ENCODE data around the gene FAM78B.

FAM78B gene

DNA sequence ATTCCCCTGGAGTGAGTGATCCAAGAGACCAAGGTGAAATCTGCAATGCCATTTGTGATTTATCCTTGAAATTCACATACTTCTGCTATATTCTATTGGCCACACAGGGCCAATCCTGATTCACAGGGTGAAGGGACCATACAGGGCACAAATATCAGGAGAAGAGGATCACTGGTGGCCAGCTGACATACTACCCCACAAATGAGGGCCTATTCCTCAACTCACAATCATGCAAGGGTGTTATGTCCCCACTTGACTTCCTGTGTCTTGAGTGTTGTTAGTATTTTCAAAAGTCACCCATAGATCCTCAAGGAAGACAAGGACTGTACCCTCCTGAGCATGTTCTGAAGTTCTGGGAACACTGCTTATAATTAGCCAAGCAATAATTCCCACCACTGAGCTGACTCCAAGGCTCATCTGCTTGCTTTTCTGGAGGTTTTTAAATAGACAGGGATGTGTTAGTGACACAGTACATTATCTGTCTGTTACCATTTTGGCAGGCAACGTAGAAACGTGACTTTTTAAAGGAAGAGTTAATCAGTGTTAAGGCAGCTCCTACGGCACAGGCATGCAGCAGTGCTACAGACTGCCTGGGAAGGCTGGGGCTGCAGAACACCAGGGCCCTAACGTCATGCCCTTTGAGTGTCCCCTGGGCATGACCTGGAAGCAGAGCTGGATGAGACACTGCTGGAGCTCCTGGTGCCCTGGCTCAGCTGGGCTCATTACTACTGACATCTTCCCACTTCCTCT lies 137.4 kb downstream of the FAM78B start:
- no peak overlapping the region for H3K27ac Mint-ChIP-seq
- no peak for DNase-seq
- no peaks in the 10 kb centered on the region for H3K4me1 Mint-ChIP-seq
- H3K4me3 Mint-ChIP-seq: no peak overlapping the region
- no peak for ATAC-seq
- H3K9me3 Mint-ChIP-seq: no peaks in the 10 kb centered on the region
- H3K27me3 Mint-ChIP-seq: peaks cover 59% of the 10 kb centered on the region

DNA sequence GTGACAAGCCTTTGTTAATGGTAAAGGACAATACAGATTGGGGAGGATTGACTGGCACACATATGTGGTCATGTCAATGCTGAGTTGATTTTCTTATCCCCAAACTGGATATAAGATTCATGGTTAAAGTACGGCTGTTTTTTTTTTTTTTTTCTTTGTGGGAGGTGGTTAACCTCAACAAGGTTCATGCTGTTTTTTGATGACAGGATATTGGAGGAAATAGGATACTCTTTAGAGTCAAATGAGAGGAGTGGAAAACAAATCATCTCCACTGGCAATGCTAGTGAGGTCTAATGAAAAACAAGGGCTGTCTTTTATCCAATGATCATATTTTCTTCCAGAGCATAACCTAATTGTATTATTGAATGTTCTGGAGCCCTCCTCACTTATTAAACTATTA lies 140.2 kb downstream of the FAM78B start:
- no peaks in the 10 kb centered on the region for H3K4me1 Mint-ChIP-seq
- no peak overlapping the region for H3K27ac Mint-ChIP-seq
- H3K9me3 Mint-ChIP-seq: no peaks in the 10 kb centered on the region
- H3K27me3 Mint-ChIP-seq: peaks cover 63% of the 10 kb centered on the region
- ATAC-seq (no peak), DNase-seq (no peak)
- H3K4me3 Mint-ChIP-seq: no peak overlapping the region

DNA sequence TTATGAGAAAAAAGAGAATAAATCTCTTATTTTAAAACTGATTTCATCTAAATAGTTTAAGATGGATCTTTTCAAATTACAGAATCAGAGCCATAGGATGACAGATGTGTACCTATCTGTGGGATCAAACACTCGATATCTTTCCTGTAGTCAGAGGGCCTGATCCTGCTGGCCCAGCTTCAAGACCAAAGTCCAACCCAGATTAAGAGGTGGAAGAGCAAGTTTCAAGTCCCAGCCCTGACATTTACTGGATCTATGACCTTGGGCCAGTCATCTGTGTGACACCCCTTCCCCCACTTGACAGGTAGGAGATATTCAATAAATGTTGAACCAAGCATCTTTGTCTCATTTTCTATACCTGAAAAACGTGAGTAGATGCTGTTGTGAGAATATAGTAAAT lies 140.7 kb downstream of the FAM78B start:
- Mint-ChIP-seq H3K9me3 (no peaks in the 10 kb centered on the region), H3K4me1 (no peaks in the 10 kb centered on the region), H3K27me3 (peaks cover 59% of the 10 kb centered on the region), H3K27ac (no peak overlapping the region), H3K4me3 (no peak overlapping the region)
- DNase-seq (no peak), ATAC-seq (no peak)

DNA sequence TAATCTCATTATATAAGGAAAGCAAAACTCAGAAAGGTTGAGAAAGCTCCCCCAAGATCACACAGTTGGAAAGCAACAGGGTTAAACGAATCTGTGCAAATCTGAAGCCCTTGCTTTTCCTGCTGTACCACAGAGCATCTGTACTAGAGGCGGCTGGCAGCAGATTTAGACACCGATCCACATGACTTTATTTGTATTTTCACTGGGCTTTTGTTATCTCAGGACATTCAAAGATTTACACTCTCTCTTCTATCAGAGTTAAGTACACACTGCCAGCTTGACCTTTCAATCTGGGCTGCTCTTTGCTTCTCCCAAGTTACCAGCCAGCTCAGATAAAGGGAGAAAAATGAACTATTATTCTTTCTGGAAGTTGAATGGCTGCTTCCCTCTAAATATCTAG lies 146.6 kb downstream of the FAM78B start:
- no peak overlapping the region for H3K27ac Mint-ChIP-seq
- peaks cover 31% of the 10 kb centered on the region for H3K27me3 Mint-ChIP-seq
- no peak for DNase-seq
- H3K4me3 Mint-ChIP-seq: no peak overlapping the region
- H3K4me1 Mint-ChIP-seq: no peaks in the 10 kb centered on the region
- no peak for ATAC-seq
- H3K9me3 Mint-ChIP-seq: no peaks in the 10 kb centered on the region

All from stimulated activated naive CD8-positive, alpha-beta T cell treated with anti-CD3 and anti-CD28 coated beads, Interleukin-15, amount 100 ng/mL, for 72 hours (primary cell).